ENCODE data around the gene ZDHHC11B.
"Not testable (repeated sequence)": the region's sequence is repeated elsewhere in the genome, so short reads cannot be mapped to it uniquely, and the experiment has no call there.

ZDHHC11B gene

GRCh38 chr5:696753-697702 is 87.5 kb downstream of the ZDHHC11B start:
- not testable (repeated sequence) for H3K36me3 ChIP-seq (ENCODE audit: control insufficient read depth in 1 of 2, insufficient read depth in 2 of 2, low read length in 2 of 2); H3K9ac ChIP-seq (ENCODE audit: low read length); H4K8ac ChIP-seq (ENCODE audit: low read depth, low read length); H3K9me3 ChIP-seq (ENCODE audit: insufficient read depth, low read depth, low read length); H3K27me3 ChIP-seq (ENCODE audit: insufficient read depth, low read length); H4K12ac ChIP-seq (ENCODE audit: low read depth, low read length); H3K4me1 ChIP-seq (ENCODE audit: control insufficient read depth in 1 of 2, insufficient read depth in 2 of 2, low read length in 2 of 2); H3K14ac ChIP-seq (ENCODE audit: low read length); H3K4me2 ChIP-seq (ENCODE audit: low read length); H3K4ac ChIP-seq (ENCODE audit: low read depth, low read length); H3K4me3 ChIP-seq (ENCODE audit: low read depth, low read length); H4K91ac ChIP-seq (ENCODE audit: low read depth, low read length); H2BK120ac ChIP-seq (ENCODE audit: insufficient read depth, low read length, poor library complexity); H2BK5ac ChIP-seq (ENCODE audit: low read depth, low read length, poor library complexity); H3K27ac ChIP-seq (ENCODE audit: low read depth, low read length); H3K79me2 ChIP-seq (ENCODE audit: control insufficient read depth, insufficient read depth, low read length, poor library complexity); H2AFZ ChIP-seq (ENCODE audit: insufficient read depth, low read length, poor library complexity); H3K23ac ChIP-seq (ENCODE audit: low read length); H2BK12ac ChIP-seq (ENCODE audit: low read length); DNase-seq; H3K79me1 ChIP-seq (ENCODE audit: low read length); H3K18ac ChIP-seq (ENCODE audit: low read length); H2AK5ac ChIP-seq (ENCODE audit: low read length)
- no CpG with 5 or more reads among the region's 21 CpGs for WGBS (ENCODE audit: extremely low coverage, insufficient coverage, insufficient read length)

GRCh38 chr5:696191-696590 is 88.3 kb downstream of the ZDHHC11B start:
- H3K79me1 ChIP-seq (ENCODE audit: low read length); H2BK12ac ChIP-seq (ENCODE audit: low read length); H3K4me3 ChIP-seq (ENCODE audit: low read depth, low read length); H3K4me1 ChIP-seq (ENCODE audit: control insufficient read depth in 1 of 2, insufficient read depth in 2 of 2, low read length in 2 of 2); H2BK5ac ChIP-seq (ENCODE audit: low read depth, low read length, poor library complexity); H3K27me3 ChIP-seq (ENCODE audit: insufficient read depth, low read length); H3K4ac ChIP-seq (ENCODE audit: low read depth, low read length); H3K23ac ChIP-seq (ENCODE audit: low read length); H3K27ac ChIP-seq (ENCODE audit: low read depth, low read length); H2AK5ac ChIP-seq (ENCODE audit: low read length); H3K36me3 ChIP-seq (ENCODE audit: control insufficient read depth in 1 of 2, insufficient read depth in 2 of 2, low read length in 2 of 2); H3K79me2 ChIP-seq (ENCODE audit: control insufficient read depth, insufficient read depth, low read length, poor library complexity); H3K9me3 ChIP-seq (ENCODE audit: insufficient read depth, low read depth, low read length); H2BK120ac ChIP-seq (ENCODE audit: insufficient read depth, low read length, poor library complexity); H4K8ac ChIP-seq (ENCODE audit: low read depth, low read length); H4K91ac ChIP-seq (ENCODE audit: low read depth, low read length); H2AFZ ChIP-seq (ENCODE audit: insufficient read depth, low read length, poor library complexity); H3K18ac ChIP-seq (ENCODE audit: low read length); H3K9ac ChIP-seq (ENCODE audit: low read length); H3K14ac ChIP-seq (ENCODE audit: low read length); DNase-seq; H3K4me2 ChIP-seq (ENCODE audit: low read length); H4K12ac ChIP-seq (ENCODE audit: low read depth, low read length): not testable (repeated sequence)
- no CpG with 5 or more reads among the region's 8 CpGs for WGBS (ENCODE audit: extremely low coverage, insufficient coverage, insufficient read length)

GRCh38 chr5:695475-695874 is 89.1 kb downstream of the ZDHHC11B start:
- not testable (repeated sequence) for H3K27me3 ChIP-seq (ENCODE audit: insufficient read depth, low read length); H4K12ac ChIP-seq (ENCODE audit: low read depth, low read length); H2AFZ ChIP-seq (ENCODE audit: insufficient read depth, low read length, poor library complexity); H3K4me3 ChIP-seq (ENCODE audit: low read depth, low read length); H3K9ac ChIP-seq (ENCODE audit: low read length); H4K8ac ChIP-seq (ENCODE audit: low read depth, low read length); H2BK120ac ChIP-seq (ENCODE audit: insufficient read depth, low read length, poor library complexity); H4K91ac ChIP-seq (ENCODE audit: low read depth, low read length); H2BK5ac ChIP-seq (ENCODE audit: low read depth, low read length, poor library complexity); H3K27ac ChIP-seq (ENCODE audit: low read depth, low read length); H3K4me2 ChIP-seq (ENCODE audit: low read length); DNase-seq; H3K79me1 ChIP-seq (ENCODE audit: low read length); H3K4ac ChIP-seq (ENCODE audit: low read depth, low read length); H2BK12ac ChIP-seq (ENCODE audit: low read length); H2AK5ac ChIP-seq (ENCODE audit: low read length); H3K79me2 ChIP-seq (ENCODE audit: control insufficient read depth, insufficient read depth, low read length, poor library complexity); H3K36me3 ChIP-seq (ENCODE audit: control insufficient read depth in 1 of 2, insufficient read depth in 2 of 2, low read length in 2 of 2); H3K14ac ChIP-seq (ENCODE audit: low read length); H3K23ac ChIP-seq (ENCODE audit: low read length); H3K4me1 ChIP-seq (ENCODE audit: control insufficient read depth in 1 of 2, insufficient read depth in 2 of 2, low read length in 2 of 2); H3K18ac ChIP-seq (ENCODE audit: low read length); H3K9me3 ChIP-seq (ENCODE audit: insufficient read depth, low read depth, low read length)
- WGBS (ENCODE audit: extremely low coverage, insufficient coverage, insufficient read length), result no CpG with 5 or more reads among the region's 13 CpGs

- H2BK120ac ChIP-seq (ENCODE audit: insufficient read depth, low read length, poor library complexity); H2AK5ac ChIP-seq (ENCODE audit: low read length); H4K12ac ChIP-seq (ENCODE audit: low read depth, low read length); H3K79me2 ChIP-seq (ENCODE audit: control insufficient read depth, insufficient read depth, low read length, poor library complexity); H3K36me3 ChIP-seq (ENCODE audit: control insufficient read depth in 1 of 2, insufficient read depth in 2 of 2, low read length in 2 of 2); H3K4me2 ChIP-seq (ENCODE audit: low read length); DNase-seq; H2AFZ ChIP-seq (ENCODE audit: insufficient read depth, low read length, poor library complexity); H3K4me3 ChIP-seq (ENCODE audit: low read depth, low read length); H3K9ac ChIP-seq (ENCODE audit: low read length); H2BK5ac ChIP-seq (ENCODE audit: low read depth, low read length, poor library complexity); H4K8ac ChIP-seq (ENCODE audit: low read depth, low read length); H4K91ac ChIP-seq (ENCODE audit: low read depth, low read length); H3K9me3 ChIP-seq (ENCODE audit: insufficient read depth, low read depth, low read length); H2BK12ac ChIP-seq (ENCODE audit: low read length); H3K4me1 ChIP-seq (ENCODE audit: control insufficient read depth in 1 of 2, insufficient read depth in 2 of 2, low read length in 2 of 2); H3K4ac ChIP-seq (ENCODE audit: low read depth, low read length); H3K23ac ChIP-seq (ENCODE audit: low read length); H3K18ac ChIP-seq (ENCODE audit: low read length); H3K79me1 ChIP-seq (ENCODE audit: low read length); H3K27ac ChIP-seq (ENCODE audit: low read depth, low read length); H3K27me3 ChIP-seq (ENCODE audit: insufficient read depth, low read length); H3K14ac ChIP-seq (ENCODE audit: low read length): not testable (repeated sequence)
- WGBS (ENCODE audit: extremely low coverage, insufficient coverage, insufficient read length), result no CpG with 5 or more reads among the region's 22 CpGs
These were observed 90.5 kb downstream of the ZDHHC11B start for GRCh38 chr5:694042-694431.
